Measurements from ENCODE around the gene CD248.
A peak's percentile ranks its signal among the peaks of the same experiment; 100 is the strongest.

GRCh38 chr11:66268952-66269905, 47.6 kb downstream of the CD248 start:
- TF ChIP-seq CTCF (IDR thresholded peaks at IDR 0.05) (peak in 1 of 3 donors; percentile 9), EP300 (IDR thresholded peaks at IDR 0.05) (no peak)
